HCT116 (cell line): ENCODE measurements around the gene PPIL6. TPM values are rescaled to one million over a fixed set of nuclear protein-coding genes. Genes with fewer than 3 reads are reported as not detected.

Experiments
- ATAC-seq: fragments of 200-7000 bp; cut with Tn5 transposase; 2 replicates; pipeline ENCODE4 v1.9.1; 2020; ENCODE audit warnings: mild to moderate bottlenecking, moderate library complexity
- BruUV-seq: library from RNA; stranded (reverse); fragments of 400-500 nt; replicated peaks from 2 replicates; lab custom pipeline; 2021; lab: Mats Ljungman, UMichigan
- CTCF ChIA-PET: fragments of 300-600 bp; sonication (Branson Sonifier 250); formaldehyde crosslinking; loops from one replicate; lab custom pipeline; 2021; ENCODE audit warnings: antibody characterized with exemption; lab: Charles Lee
- POLR2A ChIA-PET: fragments of 300-600, 350-600 bp; sonication (Branson Sonifier 250); formaldehyde crosslinking; loops from one replicate; lab custom pipeline; 2021; ENCODE audit warnings: antibody characterized with exemption; lab: Charles Lee
- RAD21 ChIA-PET, 2 experiments: fragments of 300-600 bp; sonication (Branson Sonifier 250); formaldehyde crosslinking; loops; one replicate each; lab custom pipeline; 2023; ENCODE audit warnings: low total read pairs in 2 of 2; ENCODE audit not compliant: uncharacterized antibody in 2 of 2, unreplicated experiment in 2 of 2, low non-redundant PET in 1 of 2; lab: Charles Lee
- DNase-seq: peaks from one replicate; pipeline ENCODE4 v3.0.0-alpha.2; 2010; ENCODE audit warnings: low read depth, low spot score
- H2AFZ ChIP-seq: fragments of 200-600 bp; shearing (Covaris generic), sonication (generic); 2 replicates; pipeline ENCODE4 v1.6.1; 2017; ENCODE audit warnings: low read depth, mixed run types, mixed read lengths, antibody characterized with exemption, low read length; ENCODE audit not compliant: poor library complexity, severe bottlenecking
- H3K27ac ChIP-seq: 2 replicates; pipeline ENCODE4 v1.5.1; 2012; ENCODE audit warnings: low read depth, low read length
- H3K27me3 ChIP-seq: fragments of 200-600 bp; sonication (generic); 2 replicates; pipeline ENCODE4 v1.6.1; 2016; ENCODE audit warnings: mixed run types, low read length, mixed read lengths; ENCODE audit not compliant: insufficient read depth
- H3K36me3 ChIP-seq, 2 experiments: fragments of 200-500 bp in 1 of 2; fragments of 200-600 bp in 1 of 2; sonication (Bioruptor generic) in 1 of 2; sonication (generic) in 1 of 2; 2 replicates each; pipeline versions ENCODE4 v1.5.1 to v1.6.1; 2014 to 2016; ENCODE audit warnings: low read length in 2 of 2, inconsistent platforms in 1 of 2, mixed read lengths in 1 of 2, mixed run types in 1 of 2; ENCODE audit not compliant: insufficient read depth in 2 of 2, control insufficient read depth in 1 of 2
- H3K4me1 ChIP-seq, 2 experiments: fragments of 200-600 bp in 1 of 2; sonication (generic) in 1 of 2; 2 replicates each; pipeline versions ENCODE4 v1.5.1 to v1.6.1; 2012 to 2017; ENCODE audit warnings: low read length in 2 of 2, inconsistent platforms in 1 of 2, mild to moderate bottlenecking in 1 of 2, mixed read lengths in 1 of 2, mixed run types in 1 of 2, moderate library complexity in 1 of 2; ENCODE audit not compliant: insufficient read depth in 2 of 2, control insufficient read depth in 1 of 2
- H3K4me2 ChIP-seq: fragments of 200-600 bp; sonication (generic); 2 replicates; pipeline ENCODE4 v1.6.1; 2017; ENCODE audit warnings: mixed run types, low read length, mixed read lengths
- H3K4me3 ChIP-seq, 2 experiments: fragments of 200-600 bp in 1 of 2; sonication (generic) in 1 of 2; replicated peaks in 1 of 2; 2 replicates each; pipeline ENCODE4 v1.5.1; 2011 to 2016; ENCODE audit warnings: low read length in 2 of 2, control low read depth in 1 of 2, low read depth in 1 of 2, mild to moderate bottlenecking in 1 of 2, mixed read lengths in 1 of 2, mixed run types in 1 of 2
- H3K79me2 ChIP-seq: fragments of 200-600 bp; sonication (generic); 2 replicates; pipeline ENCODE4 v1.6.1; 2017; ENCODE audit warnings: mild to moderate bottlenecking, mixed run types, low read length, moderate library complexity, mixed read lengths; ENCODE audit not compliant: insufficient read depth
- H3K9ac ChIP-seq: fragments of 200-600 bp; sonication (generic); 2 replicates; pipeline ENCODE4 v1.6.1; 2016; ENCODE audit warnings: low read length, mixed read lengths
- H3K9me2 ChIP-seq: fragments of 200-600 bp; sonication (generic), shearing (Covaris generic); 2 replicates; pipeline ENCODE4 v1.6.1; 2017; ENCODE audit warnings: mixed run types, mild to moderate bottlenecking, moderate library complexity; ENCODE audit not compliant: insufficient read depth
- H3K9me3 ChIP-seq, 2 experiments: fragments of 200-500 bp in 1 of 2; fragments of 200-600 bp in 1 of 2; sonication (Bioruptor generic) in 1 of 2; sonication (generic) in 1 of 2; 2 replicates each; pipeline ENCODE4 v1.6.1; 2014 to 2017; ENCODE audit warnings: low read length in 2 of 2, mixed read lengths in 2 of 2, inconsistent platforms in 1 of 2, low read depth in 1 of 2, mild to moderate bottlenecking in 1 of 2, mixed run types in 1 of 2, moderate library complexity in 1 of 2; ENCODE audit not compliant: control insufficient read depth in 1 of 2, insufficient read depth in 1 of 2
- H4K20me1 ChIP-seq: fragments of 200-600 bp; sonication (generic), shearing (Covaris generic); 2 replicates; pipeline ENCODE4 v1.6.1; 2017; ENCODE audit warnings: mixed run types, mild to moderate bottlenecking, moderate library complexity; ENCODE audit not compliant: insufficient read depth
- EGR1 ChIP-seq: IDR thresholded peaks from 2 replicates; pipeline ENCODE4 v1.6.1; 2012; ENCODE audit warnings: low read depth
- EZH2phosphoT487 ChIP-seq: fragments of 200-600 bp; IDR thresholded peaks from 2 replicates; pipeline ENCODE4 v1.6.1; 2018; ENCODE audit warnings: antibody characterized with exemption, borderline replicate concordance
- JUND ChIP-seq: IDR thresholded peaks from 2 replicates; pipeline ENCODE4 v1.6.1; 2012
- POLR2A ChIP-seq: IDR thresholded peaks from 2 replicates; pipeline ENCODE4 v1.7.0; 2011; ENCODE audit warnings: borderline replicate concordance; ENCODE audit not compliant: insufficient read depth, insufficient read length; ENCODE audit errors: extremely low read depth
- RAD21 ChIP-seq: IDR thresholded peaks from 2 replicates; pipeline ENCODE4 v1.6.1; 2012; ENCODE audit warnings: low read depth, mild to moderate bottlenecking
- SIN3A ChIP-seq: IDR thresholded peaks from 2 replicates; pipeline ENCODE4 v1.6.1; 2012; ENCODE audit warnings: low read depth
- SP1 ChIP-seq: IDR thresholded peaks from 2 replicates; pipeline ENCODE4 v1.6.1; 2012; ENCODE audit warnings: low read depth
- SRF ChIP-seq: IDR thresholded peaks from 2 replicates; pipeline ENCODE4 v1.6.1; 2012; ENCODE audit warnings: low read depth
- TCF7L2 ChIP-seq: IDR thresholded peaks from 2 replicates; pipeline ENCODE4 v1.7.0; 2011; ENCODE audit warnings: borderline replicate concordance, inconsistent platforms; ENCODE audit not compliant: insufficient read depth, insufficient read length; ENCODE audit errors: extremely low read depth
- YY1 ChIP-seq: IDR thresholded peaks from 2 replicates; pipeline ENCODE4 v1.6.1; 2011; ENCODE audit warnings: low read length, low read depth, moderate library complexity, mild to moderate bottlenecking; ENCODE audit not compliant: insufficient replicate concordance; ENCODE audit errors: extremely low read depth
- ZNF274 ChIP-seq: fragments of 200-500 bp; sonication (Bioruptor generic); IDR thresholded peaks from 2 replicates; pipeline ENCODE4 v1.6.1; 2014; ENCODE audit warnings: mild to moderate bottlenecking, low read depth, low read length, inconsistent platforms
- intact Hi-C: fragments of 100-400 bp; cut with micrococcal nuclease; formaldehyde crosslinking; loops from 2 replicates; pipeline ENCODE4 v1.10.0; 2022
- total RNA-seq: library from RNA; stranded (reverse); gene quantifications from one replicate; pipeline ENCODE4 v1.2.1, GENCODE V29; 2021; ENCODE audit not compliant: unreplicated experiment
- TF ChIP-seq, protein P1 (sequence below), 3 experiments: fragments of 200-600 bp in 1 of 3; sonication (generic) in 1 of 3; IDR thresholded peaks in 2 of 3; conservative IDR thresholded peaks in 1 of 3; 2 replicates each; pipeline ENCODE4 v1.5.1; 2012 to 2017; ENCODE audit warnings: low read depth in 2 of 3, low read length in 2 of 3, antibody characterized with exemption in 1 of 3, borderline replicate concordance in 1 of 3, control low read depth in 1 of 3, mild to moderate bottlenecking in 1 of 3, mixed read lengths in 1 of 3, mixed run types in 1 of 3, moderate library complexity in 1 of 3; ENCODE audit not compliant: insufficient read depth in 1 of 3
- TF ChIP-seq, protein P2 (sequence below): IDR thresholded peaks from 2 replicates; pipeline ENCODE4 v1.6.1; 2012; ENCODE audit warnings: low read depth
- TF ChIP-seq, protein P3 (sequence below): IDR thresholded peaks from 2 replicates; pipeline ENCODE4 v1.6.1; 2012
- TF ChIP-seq, protein P4 (sequence below): IDR thresholded peaks from 2 replicates; pipeline ENCODE4 v1.6.1; 2012

PPIL6 gene
- total RNA-seq, 1 experiment from 2014 or later, result 3.3 TPM

DNA sequence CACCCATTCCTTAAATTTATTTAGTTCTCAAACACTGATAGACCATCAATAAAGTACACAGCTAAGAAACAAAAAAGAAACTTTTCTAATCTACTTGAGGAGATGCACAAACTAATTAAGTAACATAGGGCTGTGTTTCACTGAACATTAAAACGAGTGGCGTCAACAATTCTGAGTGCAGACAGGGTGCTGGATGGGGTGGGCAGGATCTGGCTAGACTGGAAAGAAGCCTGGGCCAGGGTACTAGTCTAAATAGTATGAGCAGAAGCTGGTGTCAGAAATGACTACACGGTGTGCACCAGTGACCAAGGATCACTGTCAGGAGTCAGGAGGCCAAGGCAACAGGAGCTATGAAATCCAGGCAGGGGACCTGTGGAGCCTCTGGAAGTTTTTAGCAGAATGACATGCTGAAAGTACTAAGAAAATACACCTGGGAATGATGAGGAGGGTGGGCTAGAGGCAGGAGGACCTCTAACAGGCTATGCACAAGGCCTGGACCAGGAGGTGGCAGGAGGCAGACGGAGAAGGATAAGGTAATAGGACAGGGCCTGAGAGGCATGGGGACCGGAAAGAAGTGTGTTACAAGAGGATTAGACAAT, 29.3 kb upstream of the PPIL6 start:
- no peaks in the 10 kb centered on the region for H3K9me3 ChIP-seq
- CTCF ChIA-PET, result no interaction called here
- H3K27me3 ChIP-seq, result no peaks in the 10 kb centered on the region
- no peak overlapping the region for H3K9ac ChIP-seq
- RAD21 ChIA-PET, result no interaction called here
- no peak for TF ChIP-seq RAD21
- DNase-seq, result no peak
- POLR2A ChIA-PET, result no interaction called here
- peaks cover 47 to 76% of the 10 kb centered on the region in 2 experiments; a peak in 3 of 4 replicates for H3K36me3 ChIP-seq
- H3K4me2 ChIP-seq, result no peak overlapping the region
- H3K4me1 ChIP-seq, result no peaks in the 10 kb centered on the region
- ATAC-seq, result no peak
- intact Hi-C loops, result no loop called here
- BruUV-seq, result no TSS peak
- no peaks in the 10 kb centered on the region for H3K9me2 ChIP-seq
- no peak overlapping the region for H2AFZ ChIP-seq
- H3K4me3 ChIP-seq, result no peak overlapping the region
- H3K27ac ChIP-seq, result no peak overlapping the region
- peaks cover 53% of the 10 kb centered on the region for H3K79me2 ChIP-seq
- no peaks in the 10 kb centered on the region for H4K20me1 ChIP-seq

DNA sequence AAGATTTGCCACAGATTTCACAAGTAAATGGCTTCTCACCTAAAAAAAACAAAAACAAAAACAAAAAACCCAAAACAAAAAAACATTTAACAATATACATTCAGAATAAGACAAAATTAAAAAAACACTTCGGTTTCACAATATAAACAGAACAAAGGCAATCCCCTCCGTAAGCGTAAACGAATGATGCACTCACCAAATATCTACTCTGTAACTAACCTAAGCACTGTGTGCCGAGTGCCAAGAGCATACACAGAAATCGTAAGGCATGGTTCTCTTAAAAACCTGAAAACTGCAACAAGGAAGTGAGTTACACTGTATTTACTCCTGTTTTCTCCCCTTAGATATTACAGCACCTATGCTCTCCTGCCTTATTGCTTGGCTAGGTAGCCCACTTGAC, 27.3 kb upstream of the PPIL6 start:
- H3K79me2 ChIP-seq, result peaks cover 51% of the 10 kb centered on the region
- H3K4me3 ChIP-seq, result no peak overlapping the region
- peaks cover 6% of the 10 kb centered on the region; the same call in 1 of the 2 replicates for H4K20me1 ChIP-seq
- CTCF ChIA-PET, result no interaction called here
- H2AFZ ChIP-seq, result no peak overlapping the region
- no peak overlapping the region for H3K4me2 ChIP-seq
- RAD21 ChIA-PET, result no interaction called here
- BruUV-seq, result no TSS peak
- ATAC-seq, result no peak
- no peak overlapping the region for H3K27ac ChIP-seq
- POLR2A ChIA-PET, result no interaction called here
- H3K9me2 ChIP-seq, result no peaks in the 10 kb centered on the region
- H3K36me3 ChIP-seq, result peaks cover 48 to 63% of the 10 kb centered on the region in 2 experiments; a peak in 3 of 4 replicates
- intact Hi-C loops, result no loop called here
- no peak for DNase-seq
- no peaks in the 10 kb centered on the region for H3K4me1 ChIP-seq
- no peak overlapping the region for H3K9ac ChIP-seq
- H3K27me3 ChIP-seq, result no peaks in the 10 kb centered on the region
- no peaks in the 10 kb centered on the region for H3K9me3 ChIP-seq
- TF ChIP-seq SRF (no peak), YY1 (no peak), EZH2phosphoT487 (no peak), SIN3A (no peak), POLR2A (no peak), ZNF274 (no peak), TCF7L2 (no peak), SP1 (no peak), RAD21 (no peak), EGR1 (no peak), JUND (no peak)
- TF ChIP-seq, protein P1, sequence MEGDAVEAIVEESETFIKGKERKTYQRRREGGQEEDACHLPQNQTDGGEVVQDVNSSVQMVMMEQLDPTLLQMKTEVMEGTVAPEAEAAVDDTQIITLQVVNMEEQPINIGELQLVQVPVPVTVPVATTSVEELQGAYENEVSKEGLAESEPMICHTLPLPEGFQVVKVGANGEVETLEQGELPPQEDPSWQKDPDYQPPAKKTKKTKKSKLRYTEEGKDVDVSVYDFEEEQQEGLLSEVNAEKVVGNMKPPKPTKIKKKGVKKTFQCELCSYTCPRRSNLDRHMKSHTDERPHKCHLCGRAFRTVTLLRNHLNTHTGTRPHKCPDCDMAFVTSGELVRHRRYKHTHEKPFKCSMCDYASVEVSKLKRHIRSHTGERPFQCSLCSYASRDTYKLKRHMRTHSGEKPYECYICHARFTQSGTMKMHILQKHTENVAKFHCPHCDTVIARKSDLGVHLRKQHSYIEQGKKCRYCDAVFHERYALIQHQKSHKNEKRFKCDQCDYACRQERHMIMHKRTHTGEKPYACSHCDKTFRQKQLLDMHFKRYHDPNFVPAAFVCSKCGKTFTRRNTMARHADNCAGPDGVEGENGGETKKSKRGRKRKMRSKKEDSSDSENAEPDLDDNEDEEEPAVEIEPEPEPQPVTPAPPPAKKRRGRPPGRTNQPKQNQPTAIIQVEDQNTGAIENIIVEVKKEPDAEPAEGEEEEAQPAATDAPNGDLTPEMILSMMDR (IDR thresholded peaks at IDR 0.05 in 2 of 3, conservative IDR thresholded peaks at IDR 0.05 in 1 of 3; ENCODE audit: borderline replicate concordance in 1 of 3, insufficient read depth in 1 of 3, low read depth in 2 of 3, low read length in 2 of 3), result no peak
- TF ChIP-seq, protein P2, sequence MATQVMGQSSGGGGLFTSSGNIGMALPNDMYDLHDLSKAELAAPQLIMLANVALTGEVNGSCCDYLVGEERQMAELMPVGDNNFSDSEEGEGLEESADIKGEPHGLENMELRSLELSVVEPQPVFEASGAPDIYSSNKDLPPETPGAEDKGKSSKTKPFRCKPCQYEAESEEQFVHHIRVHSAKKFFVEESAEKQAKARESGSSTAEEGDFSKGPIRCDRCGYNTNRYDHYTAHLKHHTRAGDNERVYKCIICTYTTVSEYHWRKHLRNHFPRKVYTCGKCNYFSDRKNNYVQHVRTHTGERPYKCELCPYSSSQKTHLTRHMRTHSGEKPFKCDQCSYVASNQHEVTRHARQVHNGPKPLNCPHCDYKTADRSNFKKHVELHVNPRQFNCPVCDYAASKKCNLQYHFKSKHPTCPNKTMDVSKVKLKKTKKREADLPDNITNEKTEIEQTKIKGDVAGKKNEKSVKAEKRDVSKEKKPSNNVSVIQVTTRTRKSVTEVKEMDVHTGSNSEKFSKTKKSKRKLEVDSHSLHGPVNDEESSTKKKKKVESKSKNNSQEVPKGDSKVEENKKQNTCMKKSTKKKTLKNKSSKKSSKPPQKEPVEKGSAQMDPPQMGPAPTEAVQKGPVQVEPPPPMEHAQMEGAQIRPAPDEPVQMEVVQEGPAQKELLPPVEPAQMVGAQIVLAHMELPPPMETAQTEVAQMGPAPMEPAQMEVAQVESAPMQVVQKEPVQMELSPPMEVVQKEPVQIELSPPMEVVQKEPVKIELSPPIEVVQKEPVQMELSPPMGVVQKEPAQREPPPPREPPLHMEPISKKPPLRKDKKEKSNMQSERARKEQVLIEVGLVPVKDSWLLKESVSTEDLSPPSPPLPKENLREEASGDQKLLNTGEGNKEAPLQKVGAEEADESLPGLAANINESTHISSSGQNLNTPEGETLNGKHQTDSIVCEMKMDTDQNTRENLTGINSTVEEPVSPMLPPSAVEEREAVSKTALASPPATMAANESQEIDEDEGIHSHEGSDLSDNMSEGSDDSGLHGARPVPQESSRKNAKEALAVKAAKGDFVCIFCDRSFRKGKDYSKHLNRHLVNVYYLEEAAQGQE, result no peak
- TF ChIP-seq, protein P3, sequence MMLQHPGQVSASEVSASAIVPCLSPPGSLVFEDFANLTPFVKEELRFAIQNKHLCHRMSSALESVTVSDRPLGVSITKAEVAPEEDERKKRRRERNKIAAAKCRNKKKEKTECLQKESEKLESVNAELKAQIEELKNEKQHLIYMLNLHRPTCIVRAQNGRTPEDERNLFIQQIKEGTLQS, result no peak
- TF ChIP-seq, protein P4, sequence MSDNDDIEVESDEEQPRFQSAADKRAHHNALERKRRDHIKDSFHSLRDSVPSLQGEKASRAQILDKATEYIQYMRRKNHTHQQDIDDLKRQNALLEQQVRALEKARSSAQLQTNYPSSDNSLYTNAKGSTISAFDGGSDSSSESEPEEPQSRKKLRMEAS, result no peak
